ENCODE results near the gene ZNRD2.

ZNRD2 gene

DNA sequence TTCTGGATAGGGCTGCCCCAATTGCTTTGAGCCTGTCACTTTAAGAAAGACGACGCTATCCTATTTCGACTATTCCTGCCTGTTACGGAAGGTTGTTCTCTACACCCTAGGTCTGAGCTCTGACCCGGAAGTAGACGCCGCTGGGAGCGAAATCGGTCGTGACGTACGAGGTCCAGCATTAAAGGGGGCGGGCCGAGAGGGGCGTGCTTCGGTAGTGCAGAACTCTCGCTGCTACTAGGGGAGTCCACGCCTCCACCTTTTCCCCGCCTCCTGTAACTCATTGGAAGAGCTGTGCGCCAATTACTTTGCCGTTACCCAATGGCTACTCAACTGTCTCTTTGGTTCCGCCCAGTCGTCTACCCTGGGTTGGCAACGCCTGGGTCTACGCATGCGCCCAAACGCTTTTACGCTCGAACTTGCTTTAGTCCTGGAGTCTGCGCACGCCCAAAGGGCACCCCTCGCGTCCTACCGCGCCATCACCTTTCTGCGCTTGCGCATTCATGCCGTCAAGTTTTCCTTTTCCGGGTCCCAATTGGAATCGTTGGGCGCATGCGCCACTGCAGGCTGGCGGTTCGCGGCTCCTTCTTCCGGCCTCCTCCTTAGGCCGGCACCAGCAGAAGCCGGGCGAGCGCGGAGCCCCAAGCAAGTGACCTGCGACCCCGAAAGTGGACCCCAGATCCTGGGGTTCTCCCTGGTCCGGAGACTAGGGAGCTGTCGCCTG lies 45.1 kb downstream of the ZNRD2 start, which contains the start of gene PCNX3:
TSS of gene PCNX3 (plus strand) at position 548 of the 721 bp plus-strand sequence. CDS start 536 bp downstream, outside the sequence.
- Histone ChIP-seq H3K9me3 (ENCODE audit: severe bottlenecking) (no peaks in the 10 kb centered on the region), H3K36me3 (ENCODE audit: low read depth) (peaks cover 22% of the 10 kb centered on the region), H3K27me3 (ENCODE audit: insufficient read depth, poor library complexity, severe bottlenecking) (no peaks in the 10 kb centered on the region), H3K4me1 (ENCODE audit: insufficient read depth, poor library complexity, severe bottlenecking) (no peaks in the 10 kb centered on the region), H3K4me3 (ENCODE audit: severe bottlenecking) (peak within 1 kb of the TSS; percentile 66), H3K27ac (ENCODE audit: poor library complexity, severe bottlenecking) (peak within 1 kb of the TSS; percentile 81)
- ATAC-seq (ENCODE audit: low read depth): peak; percentile 81
- TF ChIP-seq, protein P1, sequence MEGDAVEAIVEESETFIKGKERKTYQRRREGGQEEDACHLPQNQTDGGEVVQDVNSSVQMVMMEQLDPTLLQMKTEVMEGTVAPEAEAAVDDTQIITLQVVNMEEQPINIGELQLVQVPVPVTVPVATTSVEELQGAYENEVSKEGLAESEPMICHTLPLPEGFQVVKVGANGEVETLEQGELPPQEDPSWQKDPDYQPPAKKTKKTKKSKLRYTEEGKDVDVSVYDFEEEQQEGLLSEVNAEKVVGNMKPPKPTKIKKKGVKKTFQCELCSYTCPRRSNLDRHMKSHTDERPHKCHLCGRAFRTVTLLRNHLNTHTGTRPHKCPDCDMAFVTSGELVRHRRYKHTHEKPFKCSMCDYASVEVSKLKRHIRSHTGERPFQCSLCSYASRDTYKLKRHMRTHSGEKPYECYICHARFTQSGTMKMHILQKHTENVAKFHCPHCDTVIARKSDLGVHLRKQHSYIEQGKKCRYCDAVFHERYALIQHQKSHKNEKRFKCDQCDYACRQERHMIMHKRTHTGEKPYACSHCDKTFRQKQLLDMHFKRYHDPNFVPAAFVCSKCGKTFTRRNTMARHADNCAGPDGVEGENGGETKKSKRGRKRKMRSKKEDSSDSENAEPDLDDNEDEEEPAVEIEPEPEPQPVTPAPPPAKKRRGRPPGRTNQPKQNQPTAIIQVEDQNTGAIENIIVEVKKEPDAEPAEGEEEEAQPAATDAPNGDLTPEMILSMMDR (IDR thresholded peaks at IDR 0.05; ENCODE audit: poor library complexity, severe bottlenecking): no peak
- DNase-seq (ENCODE audit: low spot score): peak; percentile 100

DNA sequence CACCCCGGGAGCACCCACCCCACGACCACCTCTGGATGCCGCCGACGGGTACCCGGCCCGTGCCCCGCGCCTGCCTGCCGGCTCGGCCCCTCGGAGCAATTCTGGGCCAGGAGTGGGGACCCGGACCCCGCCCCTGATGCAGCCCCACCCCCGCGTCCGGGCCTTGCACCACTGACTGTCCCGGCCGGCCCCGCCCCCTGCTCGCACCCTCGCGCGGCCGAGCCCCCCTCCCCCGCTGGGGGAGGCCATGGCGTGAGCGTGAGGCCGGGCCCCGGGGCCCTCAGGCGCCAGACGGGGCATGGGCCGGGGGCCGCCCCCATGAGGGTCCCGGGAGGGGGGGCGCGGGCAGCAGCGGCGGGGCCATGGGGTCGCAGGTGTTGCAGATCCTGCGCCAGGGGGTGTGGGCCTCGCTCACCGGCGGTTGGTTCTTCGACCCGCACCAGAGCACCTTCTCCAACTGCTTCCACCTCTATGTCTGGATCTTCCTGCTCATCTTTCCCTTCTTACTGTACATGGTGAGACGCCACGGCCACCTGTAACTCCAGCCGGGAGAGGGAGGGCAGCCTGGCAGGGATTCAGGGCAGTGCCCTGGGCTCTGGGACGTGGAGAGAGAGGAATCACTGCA lies 45.8 kb downstream of the ZNRD2 start:
- Histone ChIP-seq H3K4me1 (ENCODE audit: insufficient read depth, poor library complexity, severe bottlenecking) (no peaks in the 10 kb centered on the region), H3K9me3 (ENCODE audit: severe bottlenecking) (no peaks in the 10 kb centered on the region), H3K4me3 (ENCODE audit: severe bottlenecking) (peak overlapping the region; percentile 66), H3K27me3 (ENCODE audit: insufficient read depth, poor library complexity, severe bottlenecking) (no peaks in the 10 kb centered on the region), H3K36me3 (ENCODE audit: low read depth) (peaks cover 27% of the 10 kb centered on the region), H3K27ac (ENCODE audit: poor library complexity, severe bottlenecking) (peak overlapping the region; percentile 81)
- no peak for DNase-seq (ENCODE audit: low spot score)
- TF ChIP-seq, protein P1 (IDR thresholded peaks at IDR 0.05; ENCODE audit: poor library complexity, severe bottlenecking): no peak
- ATAC-seq (ENCODE audit: low read depth): no peak

DNA sequence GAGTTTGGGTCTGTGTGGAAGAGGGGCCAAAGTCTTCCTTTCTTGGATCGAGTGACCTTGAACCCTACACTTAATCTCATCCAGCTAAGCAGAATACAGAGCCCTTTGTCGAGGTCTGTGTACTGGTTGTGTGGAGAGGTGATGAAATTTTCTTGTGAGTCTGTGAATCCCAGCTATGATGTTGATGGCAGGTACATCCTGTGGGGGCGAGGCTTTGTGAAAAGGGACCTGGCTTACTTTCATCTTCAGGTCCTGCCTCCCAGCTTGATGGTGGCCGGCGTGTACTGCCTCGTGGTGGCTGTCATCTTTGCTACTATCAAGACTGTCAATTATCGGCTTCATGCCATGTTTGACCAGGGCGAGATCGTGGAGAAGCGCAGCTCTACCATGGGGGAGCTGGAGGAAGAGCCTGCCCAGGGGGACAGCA lies 46.3 kb downstream of the ZNRD2 start:
- Histone ChIP-seq H3K4me1 (ENCODE audit: insufficient read depth, poor library complexity, severe bottlenecking) (no peaks in the 10 kb centered on the region), H3K27me3 (ENCODE audit: insufficient read depth, poor library complexity, severe bottlenecking) (no peaks in the 10 kb centered on the region), H3K36me3 (ENCODE audit: low read depth) (peaks cover 32% of the 10 kb centered on the region), H3K9me3 (ENCODE audit: severe bottlenecking) (no peaks in the 10 kb centered on the region), H3K27ac (ENCODE audit: poor library complexity, severe bottlenecking) (peak overlapping the region; percentile 81), H3K4me3 (ENCODE audit: severe bottlenecking) (peak overlapping the region; percentile 66)
- TF ChIP-seq, protein P1 (IDR thresholded peaks at IDR 0.05; ENCODE audit: poor library complexity, severe bottlenecking): no peak
- DNase-seq (ENCODE audit: low spot score): no peak
- no peak for ATAC-seq (ENCODE audit: low read depth)

DNA sequence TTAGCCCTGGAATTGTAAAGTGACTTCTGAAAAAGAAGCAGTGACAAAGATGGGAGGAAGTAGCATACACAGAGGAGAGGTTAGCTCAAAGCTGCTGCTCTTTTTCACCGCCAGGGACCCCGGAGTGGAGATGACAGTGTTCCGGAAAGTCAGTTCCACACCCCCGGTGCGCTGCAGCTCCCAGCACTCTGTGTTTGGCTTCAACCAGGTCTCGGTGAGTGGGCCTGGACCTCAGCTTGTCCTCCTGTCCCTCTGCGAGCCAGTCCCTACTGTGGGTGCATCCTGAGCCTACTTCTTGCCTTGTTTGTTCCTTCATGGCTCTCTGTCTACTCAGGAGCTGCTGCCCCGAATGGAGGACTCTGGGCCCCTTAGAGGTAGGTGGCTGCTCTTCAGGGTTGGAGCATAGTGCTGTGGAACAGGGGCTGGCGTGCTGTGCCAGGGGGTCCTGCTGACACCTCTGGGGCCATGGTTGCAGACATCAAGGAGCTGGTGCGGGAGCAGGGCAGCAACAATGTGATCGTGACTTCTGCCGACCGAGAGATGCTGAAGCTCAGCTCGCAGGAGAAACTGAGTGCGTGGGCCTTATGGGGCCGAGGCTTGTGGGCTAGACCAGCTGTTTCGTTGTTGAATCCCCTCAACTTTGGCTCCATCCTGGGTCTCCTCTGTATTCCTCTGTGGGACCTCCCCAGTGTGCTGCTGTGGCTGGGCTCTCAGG lies 47.0 kb downstream of the ZNRD2 start:
- Histone ChIP-seq H3K36me3 (ENCODE audit: low read depth) (peaks cover 39% of the 10 kb centered on the region), H3K4me3 (ENCODE audit: severe bottlenecking) (no peak overlapping the region), H3K27me3 (ENCODE audit: insufficient read depth, poor library complexity, severe bottlenecking) (no peaks in the 10 kb centered on the region)

More for the DNA sequence above, 47.0 kb downstream of the ZNRD2 start:
- no peak for ATAC-seq (ENCODE audit: low read depth)
- no peak overlapping the region for H3K27ac ChIP-seq (ENCODE audit: poor library complexity, severe bottlenecking)
- H3K4me1 ChIP-seq (ENCODE audit: insufficient read depth, poor library complexity, severe bottlenecking): no peaks in the 10 kb centered on the region
- no peaks in the 10 kb centered on the region for H3K9me3 ChIP-seq (ENCODE audit: severe bottlenecking)
- no peak for DNase-seq (ENCODE audit: low spot score)
- TF ChIP-seq, protein P1 (IDR thresholded peaks at IDR 0.05; ENCODE audit: poor library complexity, severe bottlenecking): no peak
